Fibroblast of lung (primary cell): Measurements from ENCODE around the gene SLC31A1. TPM values are rescaled to one million over a fixed set of nuclear protein-coding genes. Genes with fewer than 3 reads are reported as not detected.

Experiments
- DNase-seq, 2 donors: peaks; one replicate each; pipeline versions ENCODE4 v3.0.0 to v3.0.0-alpha.2; 2010; ENCODE audit warnings: low read depth in 2 of 2
- H2AFZ ChIP-seq: 2 replicates; pipeline ENCODE4 v1.5.1; 2012; ENCODE audit warnings: low read length, control low read depth, inconsistent platforms
- H3K27ac ChIP-seq: 2 replicates; pipeline ENCODE4 v1.5.1; 2011; ENCODE audit warnings: low read length, control low read depth; ENCODE audit not compliant: insufficient read depth
- H3K27me3 ChIP-seq: 2 replicates; pipeline ENCODE4 v1.5.1; 2011; ENCODE audit warnings: mild to moderate bottlenecking, low read length; ENCODE audit not compliant: control insufficient read depth, insufficient read depth
- H3K36me3 ChIP-seq: 2 replicates; pipeline ENCODE4 v1.5.1; 2011; ENCODE audit warnings: low read length; ENCODE audit not compliant: control insufficient read depth, insufficient read depth
- H3K4me1 ChIP-seq: 2 replicates; pipeline ENCODE4 v1.5.1; 2011; ENCODE audit warnings: low read length; ENCODE audit not compliant: control insufficient read depth, insufficient read depth; ENCODE audit errors: extremely low read depth
- H3K4me2 ChIP-seq: 2 replicates; pipeline ENCODE4 v1.5.1; 2011; ENCODE audit warnings: low read length, control low read depth; ENCODE audit not compliant: insufficient read depth; ENCODE audit errors: extremely low read depth
- H3K4me3 ChIP-seq, 4 experiments: fragments of 200-600 bp in 1 of 4; sonication (generic) in 1 of 4; replicated peaks in 1 of 4; 2 replicates each; pipeline ENCODE4 v1.5.1; 2011 to 2016; ENCODE audit warnings: low read length in 4 of 4, low read depth in 3 of 4, mild to moderate bottlenecking in 3 of 4, control low read depth in 2 of 4, inconsistent platforms in 1 of 4, mixed read lengths in 1 of 4; ENCODE audit not compliant: insufficient read depth in 1 of 4; ENCODE audit errors: control extremely low read depth in 1 of 4
- H3K79me2 ChIP-seq: 2 replicates; pipeline ENCODE4 v1.5.1; 2012; ENCODE audit warnings: mild to moderate bottlenecking, low read length, inconsistent platforms; ENCODE audit not compliant: control insufficient read depth, insufficient read depth
- H3K9ac ChIP-seq: 2 replicates; pipeline ENCODE4 v1.5.1; 2011; ENCODE audit warnings: mild to moderate bottlenecking, low read length, control low read depth; ENCODE audit not compliant: insufficient read depth
- H3K9me3 ChIP-seq: 2 replicates; pipeline ENCODE4 v1.5.1; 2012; ENCODE audit warnings: low read depth, low read length; ENCODE audit not compliant: control insufficient read depth, insufficient read depth
- H4K20me1 ChIP-seq: 2 replicates; pipeline ENCODE4 v1.5.1; 2011; ENCODE audit warnings: low read length; ENCODE audit not compliant: control insufficient read depth, insufficient read depth; ENCODE audit errors: extremely low read depth
- CTCF ChIP-seq, 2 donors: IDR thresholded peaks in 1 of 2; conservative IDR thresholded peaks in 1 of 2; 1 replicate in 1 of 2; 2 replicates in 1 of 2; pipeline ENCODE4 v1.5.1; 2011 to 2012; ENCODE audit warnings: low read length in 2 of 2, control low read depth in 1 of 2, inconsistent platforms in 1 of 2, low read depth in 1 of 2, mild to moderate bottlenecking in 1 of 2
- EZH2 ChIP-seq: IDR thresholded peaks from 2 replicates; pipeline ENCODE4 v1.5.1; 2012; ENCODE audit warnings: low read length, control low read depth, mild to moderate bottlenecking; ENCODE audit errors: missing control alignments
- polyA plus RNA-seq, 2 donors: library from polyadenylated mRNA; depleted of rRNA in 1 of 2; stranded (reverse) in 1 of 2; unstranded in 1 of 2; fragments of >200 nt; gene quantifications; 2 replicates each; pipeline ENCODE4 v1.2.1, GENCODE V29; 2011 to 2012; ENCODE audit warnings: missing spikeins in 1 of 2
- total RNA-seq: library from RNA; depleted of rRNA; stranded (reverse); fragments of >200 nt; gene quantifications from 2 replicates; pipeline ENCODE4 v1.2.1, GENCODE V29; 2014

The SLC31A1 gene
- total and polyA plus RNA-seq, 2 donors (not counting 1 experiment from before 2014, with no cell fraction given) = 33.0 to 44.4 TPM

DNA sequence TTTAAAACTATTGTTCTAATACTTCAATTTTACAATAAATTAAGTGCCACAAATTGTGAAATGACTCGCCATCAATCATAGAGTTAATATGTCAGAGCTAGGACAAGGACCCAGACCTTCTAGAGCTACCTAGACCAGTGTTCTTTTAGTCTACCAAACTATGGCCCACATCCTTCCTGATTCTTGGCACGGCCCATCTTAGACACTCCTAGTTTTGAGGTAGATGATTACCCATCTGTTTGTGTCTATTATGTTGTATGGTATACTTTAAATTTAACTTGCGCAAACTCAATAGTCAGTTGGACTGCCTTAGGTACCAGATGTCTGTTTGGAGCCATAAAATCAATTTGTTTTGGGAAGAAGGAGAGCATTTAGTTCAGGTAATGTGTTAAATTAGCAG is 36.5 kb downstream of the SLC31A1 start:
- H3K9ac ChIP-seq = no peak overlapping the region

DNA sequence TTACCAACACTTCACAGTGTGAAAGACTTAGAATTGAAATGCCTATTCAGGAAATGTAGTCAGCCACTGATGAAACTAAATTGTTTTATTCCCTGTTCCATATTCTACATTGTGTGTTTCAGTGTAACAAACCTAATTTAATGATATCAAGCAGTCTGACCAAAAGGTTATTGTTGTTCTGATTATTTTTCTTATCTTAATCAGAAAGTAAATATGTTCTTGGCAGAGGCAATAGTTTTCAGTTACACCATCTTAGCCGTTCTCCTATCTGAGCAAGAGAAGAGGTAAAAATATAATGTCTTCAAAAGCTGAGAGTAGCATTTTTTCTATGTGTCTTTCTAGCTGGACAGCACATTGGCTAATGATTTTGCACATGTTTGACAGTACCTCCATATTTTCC is 36.9 kb downstream of the SLC31A1 start:
- TF ChIP-seq CTCF (conservative IDR thresholded peaks at IDR 0.05 in 1 of 2, IDR thresholded peaks at IDR 0.05 in 1 of 2; ENCODE audit: low read depth in 1 of 2, low read length in 2 of 2) (no peak), EZH2 (no peak)
- Histone ChIP-seq H3K4me2 (no peak overlapping the region), H4K20me1 (no peaks in the 10 kb centered on the region), H3K36me3 (peaks cover 9% of the 10 kb centered on the region), H2AFZ (no peak overlapping the region), H3K9ac (no peak overlapping the region), H3K4me3 (no peak overlapping the region), H3K79me2 (no peaks in the 10 kb centered on the region), H3K27me3 (no peaks in the 10 kb centered on the region), H3K27ac (no peak overlapping the region), H3K9me3 (no peaks in the 10 kb centered on the region), H3K4me1 (no peaks in the 10 kb centered on the region)
- no peak for DNase-seq

More for the DNA sequence above, 36.5 kb downstream of the SLC31A1 start:
- TF ChIP-seq CTCF (conservative IDR thresholded peaks at IDR 0.05 in 1 of 2, IDR thresholded peaks at IDR 0.05 in 1 of 2; ENCODE audit: low read depth in 1 of 2, low read length in 2 of 2) = no peak
- TF ChIP-seq EZH2 = no peak
- DNase-seq = no peak
- Histone ChIP-seq H3K27me3 (no peaks in the 10 kb centered on the region), H2AFZ (no peak overlapping the region), H3K79me2 (no peaks in the 10 kb centered on the region), H3K4me2 (no peak overlapping the region), H3K27ac (no peak overlapping the region), H3K9me3 (no peaks in the 10 kb centered on the region), H4K20me1 (no peaks in the 10 kb centered on the region), H3K4me3 (no peak overlapping the region), H3K36me3 (peaks cover 9% of the 10 kb centered on the region), H3K4me1 (no peaks in the 10 kb centered on the region)

DNA sequence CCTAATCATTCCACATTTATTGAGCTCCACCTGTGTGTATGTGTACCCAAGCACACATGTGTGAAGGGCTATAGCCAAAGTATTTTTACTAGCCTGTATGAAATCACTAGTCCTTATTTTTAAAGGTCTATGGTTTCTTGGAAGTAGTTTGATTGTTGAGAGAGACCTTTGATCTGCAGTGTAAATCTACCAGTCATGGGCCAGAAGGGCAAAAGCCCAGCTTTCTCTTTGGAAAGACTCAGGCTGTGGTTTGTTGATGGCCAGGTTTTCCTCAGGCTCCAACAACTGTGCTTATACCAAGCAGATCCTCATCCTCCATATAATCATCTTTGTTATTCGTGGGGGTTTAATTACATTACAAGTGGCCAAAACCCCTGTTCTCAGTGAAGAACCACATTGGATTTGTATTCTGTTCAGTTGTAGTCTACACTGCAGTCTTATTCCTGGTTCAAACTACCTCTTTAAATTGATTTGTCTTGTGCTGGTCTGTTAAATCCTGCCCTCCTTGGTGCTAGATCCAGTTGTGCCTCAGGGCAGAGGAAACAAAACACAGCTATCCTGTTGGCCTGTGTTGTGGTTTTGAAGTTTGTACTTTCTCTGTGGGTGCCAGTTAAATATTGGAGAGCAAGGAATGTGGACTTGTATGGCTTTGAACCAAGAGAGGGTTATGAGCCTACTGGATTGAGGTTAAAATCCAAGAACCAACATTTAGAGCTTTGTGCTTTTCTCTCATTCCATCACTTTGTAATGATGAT is 40.8 kb downstream of the SLC31A1 start:
- no peak overlapping the region for H3K4me2 ChIP-seq
- DNase-seq = no peak
- no peak overlapping the region for H3K9ac ChIP-seq
- H3K4me1 ChIP-seq = no peaks in the 10 kb centered on the region
- H4K20me1 ChIP-seq = no peaks in the 10 kb centered on the region
- no peaks in the 10 kb centered on the region for H3K79me2 ChIP-seq
- no peak for TF ChIP-seq CTCF (conservative IDR thresholded peaks at IDR 0.05 in 1 of 2, IDR thresholded peaks at IDR 0.05 in 1 of 2; ENCODE audit: low read depth in 1 of 2, low read length in 2 of 2)
- no peak for TF ChIP-seq EZH2
- no peak overlapping the region for H3K4me3 ChIP-seq
- no peak overlapping the region for H2AFZ ChIP-seq
- no peak overlapping the region for H3K27ac ChIP-seq
- no peaks in the 10 kb centered on the region for H3K9me3 ChIP-seq
- H3K36me3 ChIP-seq = peaks cover 9% of the 10 kb centered on the region
- no peaks in the 10 kb centered on the region for H3K27me3 ChIP-seq
